ENCODE results near the gene FGD5.

FGD5 gene

DNA sequence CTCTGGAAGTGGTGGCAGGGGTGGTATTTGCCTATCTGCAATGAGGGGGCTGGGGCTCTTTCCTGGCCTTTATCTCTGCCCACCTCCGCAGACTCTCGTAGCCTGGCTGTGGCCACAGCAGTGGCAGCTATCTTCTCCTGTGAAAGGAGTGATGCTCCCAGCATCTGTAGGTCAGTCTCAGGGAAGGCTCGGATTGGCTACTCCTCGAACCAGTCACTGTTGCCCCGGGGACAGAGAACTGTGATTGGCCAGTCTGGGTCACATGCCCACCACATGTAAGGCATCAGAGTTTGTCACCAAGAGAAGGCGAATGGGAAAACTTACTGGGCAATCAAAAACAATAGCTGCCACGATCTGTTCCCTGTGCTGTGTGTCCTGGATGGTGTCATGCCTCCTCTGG lies 30.1 kb upstream of the FGD5 start:
- no peak for DNase-seq

DNA sequence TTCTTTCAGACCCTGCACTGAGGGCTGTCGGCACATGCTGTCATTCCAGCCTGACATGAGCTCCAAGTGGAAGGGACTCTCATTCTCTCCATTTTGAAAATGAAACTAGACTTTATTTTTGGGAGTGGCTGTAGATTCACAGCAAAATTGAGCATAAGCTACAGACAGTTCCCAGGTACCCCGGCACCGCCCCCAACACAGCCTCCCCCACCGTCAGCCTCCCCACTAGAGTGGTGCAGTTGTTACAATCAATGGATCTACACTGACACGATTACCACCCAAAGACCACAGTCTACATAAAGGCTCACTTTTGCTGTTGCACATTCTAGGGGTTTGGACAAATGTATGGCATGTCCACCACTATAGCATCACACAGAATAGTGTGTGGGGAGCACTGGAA lies 29.5 kb upstream of the FGD5 start:
- DNase-seq, result no peak

DNA sequence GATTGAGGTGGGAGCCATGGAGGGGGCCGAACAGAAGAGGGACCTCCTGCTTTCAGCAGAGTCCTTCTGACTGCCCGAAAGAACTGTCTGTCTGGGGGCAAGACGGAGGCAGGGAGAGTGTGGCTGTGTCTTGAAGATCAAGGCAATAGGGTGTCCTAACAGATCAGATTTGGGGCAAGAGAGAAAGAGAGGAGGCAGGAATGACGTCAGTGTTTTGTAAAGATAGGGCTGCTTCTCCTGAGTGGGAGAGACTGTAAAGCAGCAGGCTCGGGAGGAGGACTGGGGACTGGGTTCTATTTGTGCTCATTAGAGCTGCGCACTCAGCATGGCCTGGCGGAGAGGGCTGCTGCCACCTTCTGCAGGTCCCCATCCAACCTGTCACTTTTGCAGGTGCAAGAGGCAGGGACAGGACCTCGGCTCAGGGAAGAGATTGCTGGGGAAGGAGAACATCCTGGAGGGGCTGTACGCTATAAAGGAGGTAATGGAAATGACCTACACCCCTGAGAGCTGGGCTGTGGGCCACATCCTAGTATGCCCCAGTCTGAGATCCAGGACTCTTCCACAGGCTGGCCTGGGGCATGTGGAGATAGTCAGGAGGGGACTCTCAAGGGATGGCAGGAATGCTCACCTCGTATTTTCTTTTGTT lies 29.0 kb upstream of the FGD5 start:
- DNase-seq, result no peak

DNA sequence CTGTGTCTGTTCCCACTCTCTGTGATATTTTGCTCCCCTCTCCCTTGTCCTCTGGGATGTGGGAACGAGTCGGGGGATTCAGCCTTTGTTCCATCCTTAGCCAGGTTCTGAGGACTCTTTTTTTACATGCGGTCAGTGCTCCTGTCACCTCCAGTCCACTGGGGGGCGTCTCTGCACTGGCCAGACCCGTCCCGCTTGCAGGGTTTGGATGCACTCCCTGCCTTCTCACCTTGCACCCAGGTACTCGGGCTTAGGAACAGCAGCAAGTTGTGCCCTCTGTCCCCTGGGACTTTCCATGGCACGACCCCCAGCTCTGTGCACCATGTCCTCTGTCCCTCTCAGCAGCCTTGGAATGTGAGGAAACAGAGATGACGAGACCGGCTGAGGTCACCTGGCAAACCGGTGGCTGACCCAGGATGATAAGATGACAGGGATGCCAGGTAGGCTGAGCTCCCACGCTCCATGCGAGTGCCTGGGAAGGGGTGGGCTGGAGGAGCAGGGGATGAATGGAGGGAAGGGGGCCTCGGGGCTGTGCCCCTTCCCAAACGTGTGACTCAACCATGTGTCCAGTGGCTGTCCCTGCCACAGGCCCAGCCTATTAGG lies 27.3 kb upstream of the FGD5 start:
- DNase-seq, result peak; percentile 38 to 53

DNA sequence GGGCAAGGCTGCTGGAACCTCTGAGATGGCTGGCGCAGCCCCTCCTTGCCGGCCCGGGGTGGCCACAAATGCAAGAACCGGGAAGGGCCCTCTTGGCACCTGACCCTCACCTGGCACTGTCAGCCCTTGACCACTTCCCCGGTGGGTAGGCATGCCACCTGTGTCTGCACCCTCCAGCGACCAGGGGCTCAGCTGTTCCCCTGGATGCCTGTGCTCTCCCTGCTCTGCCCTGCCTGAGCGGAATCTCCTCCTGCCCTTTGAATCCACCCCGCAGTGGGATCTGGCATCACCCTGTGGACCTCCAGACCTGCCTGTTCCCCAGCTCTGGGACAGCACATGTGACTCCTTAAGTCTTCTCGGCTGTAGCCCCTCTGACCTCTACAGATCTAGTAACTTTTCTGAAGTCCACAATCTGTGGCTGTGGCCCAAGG lies 26.1 kb upstream of the FGD5 start:
- DNase-seq, result no peak

DNA sequence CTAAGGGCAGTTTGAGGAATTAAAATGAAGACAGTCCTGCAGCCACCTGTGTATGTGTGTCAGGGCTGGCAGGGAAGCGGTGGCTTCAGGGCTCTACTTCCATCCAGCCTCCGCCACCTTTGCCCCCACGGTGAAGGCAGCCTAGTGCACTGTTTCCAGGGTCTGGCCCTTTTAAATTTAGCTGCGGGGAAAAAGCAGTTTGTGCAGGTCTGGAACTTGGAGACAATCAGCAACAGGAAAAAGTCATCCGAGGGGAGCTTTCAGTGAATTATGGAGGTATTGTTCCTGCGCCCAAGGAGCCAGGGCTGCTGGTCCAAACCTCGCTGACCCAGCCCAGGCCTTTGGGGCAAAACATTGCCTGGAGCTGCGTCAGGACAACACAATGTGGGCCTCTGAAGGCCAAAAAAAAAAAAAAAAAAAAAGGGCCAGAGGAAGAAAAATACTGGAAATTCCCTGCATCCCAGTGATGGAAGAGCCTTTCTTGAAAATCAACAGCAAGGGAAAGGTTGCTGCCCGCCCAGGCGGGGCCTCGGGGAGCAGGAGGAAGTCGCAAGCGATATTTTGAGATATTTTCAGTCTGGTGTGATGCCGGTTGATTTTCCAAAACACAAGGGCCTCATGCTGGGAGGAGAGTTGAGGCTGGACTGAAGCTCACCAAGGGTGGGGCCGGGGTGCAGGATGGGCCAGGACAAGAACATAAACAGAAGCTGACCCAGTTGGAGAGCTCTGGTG lies 25.5 kb upstream of the FGD5 start:
- DNase-seq, result no peak

DNA sequence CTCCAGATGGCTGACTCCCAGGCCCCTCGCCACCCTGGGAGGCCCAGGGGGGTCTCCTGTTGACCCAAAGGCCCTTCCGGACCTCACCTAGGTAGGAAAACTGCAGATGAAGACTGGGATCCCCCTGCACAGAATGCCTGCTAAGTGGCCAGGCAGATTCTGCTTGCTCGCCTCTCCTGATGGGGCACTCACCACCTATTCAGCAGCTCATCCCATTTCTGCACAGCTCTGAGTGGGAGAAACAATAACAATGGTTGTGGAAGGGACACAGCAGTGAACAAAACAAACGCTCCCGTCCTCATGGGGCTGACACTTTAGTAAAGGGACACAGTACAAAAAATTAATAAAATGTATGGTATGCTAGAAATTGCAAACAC lies 24.9 kb upstream of the FGD5 start:
- DNase-seq, result no peak

DNA sequence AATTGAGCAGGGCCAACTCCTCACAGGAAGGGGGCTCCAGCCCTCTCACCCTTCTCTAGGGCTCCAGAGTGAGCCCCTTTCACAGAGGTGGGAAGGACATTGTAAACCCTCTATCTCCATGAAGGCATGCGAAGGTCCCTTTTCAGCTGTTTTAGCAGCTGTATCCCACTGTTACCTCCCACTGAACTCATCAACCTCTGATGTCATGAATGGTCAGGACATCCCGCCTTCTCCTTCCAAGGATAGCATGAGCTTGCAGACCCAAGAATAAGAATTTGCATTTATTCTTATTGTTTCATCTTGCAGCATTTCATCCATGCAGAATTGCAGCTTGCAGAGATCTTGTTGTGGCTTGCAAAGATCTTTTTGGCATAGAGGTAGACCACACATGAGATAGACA lies 24.3 kb upstream of the FGD5 start:
- DNase-seq, result no peak

DNA sequence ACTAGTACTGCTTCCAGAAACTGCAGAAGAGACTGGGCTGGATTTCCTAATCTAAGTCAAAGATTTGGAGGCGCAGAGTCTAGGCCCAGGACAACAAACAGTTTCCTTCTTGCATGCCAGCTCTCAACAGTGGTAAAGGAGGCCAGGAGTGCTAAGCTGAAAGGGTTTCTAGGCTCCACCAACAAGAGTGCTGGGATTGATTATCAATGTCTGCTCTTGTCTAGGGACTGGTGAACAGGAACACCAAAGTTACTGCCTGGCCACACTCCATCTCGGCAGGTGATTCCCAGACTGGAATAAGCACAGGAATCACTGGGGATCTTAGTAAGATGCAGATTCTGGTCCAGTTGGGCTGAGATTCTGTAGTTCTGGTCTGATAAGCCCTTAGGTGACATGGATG lies 22.8 kb upstream of the FGD5 start:
- no peak for DNase-seq

DNA sequence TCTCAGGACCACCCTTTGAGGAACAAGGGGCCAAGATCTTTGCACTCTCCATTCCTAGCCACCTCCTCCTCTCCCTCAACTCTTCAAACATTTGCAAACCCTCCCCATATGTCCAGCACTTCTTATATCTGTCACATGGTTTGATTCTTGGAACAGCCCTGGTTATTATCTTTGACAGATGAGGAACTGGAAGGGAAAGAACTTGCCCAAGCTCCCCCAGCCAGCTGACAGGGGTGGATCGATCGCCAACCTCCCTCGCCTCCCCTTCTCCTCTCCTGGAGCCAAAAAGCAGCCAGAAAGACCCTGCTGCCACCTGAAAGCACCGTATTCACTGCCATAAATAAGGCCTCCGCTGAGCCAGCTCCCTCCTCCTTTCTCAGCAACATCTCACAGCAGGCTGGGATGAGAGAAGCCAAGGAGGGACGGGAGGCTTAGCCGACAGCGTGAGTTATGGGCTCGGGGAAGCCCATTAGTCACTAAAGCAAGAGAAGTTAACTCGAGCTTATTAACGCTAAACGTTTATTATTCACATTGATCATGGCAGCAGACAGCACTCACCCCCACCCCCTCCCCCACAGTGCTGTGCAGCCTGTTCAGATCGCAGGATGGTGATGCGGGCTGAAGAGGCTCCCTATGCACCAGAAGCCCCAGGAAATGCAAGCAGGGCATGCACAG lies 22.2 kb upstream of the FGD5 start:
- no peak for DNase-seq

DNA sequence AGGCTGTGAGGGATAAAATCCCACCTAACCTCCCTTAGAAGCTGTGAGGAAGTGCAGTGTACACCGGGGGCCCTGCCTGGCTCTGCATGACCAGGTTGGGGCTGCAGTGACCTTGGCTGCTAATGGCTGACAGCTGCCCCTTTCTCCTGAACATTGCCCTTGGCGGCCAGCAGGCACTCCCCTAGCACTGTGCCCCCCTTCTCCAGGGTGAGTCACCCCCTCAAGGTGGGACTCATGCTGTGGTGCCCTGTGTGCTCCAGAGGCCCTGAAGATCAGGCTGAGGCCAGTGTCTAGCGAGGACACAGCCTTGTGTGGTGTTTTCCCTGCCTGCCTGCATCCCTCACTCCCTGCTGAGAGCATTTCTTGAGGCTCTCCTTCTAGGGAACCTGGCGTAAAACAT lies 21.0 kb upstream of the FGD5 start:
- DNase-seq, result no peak

DNA sequence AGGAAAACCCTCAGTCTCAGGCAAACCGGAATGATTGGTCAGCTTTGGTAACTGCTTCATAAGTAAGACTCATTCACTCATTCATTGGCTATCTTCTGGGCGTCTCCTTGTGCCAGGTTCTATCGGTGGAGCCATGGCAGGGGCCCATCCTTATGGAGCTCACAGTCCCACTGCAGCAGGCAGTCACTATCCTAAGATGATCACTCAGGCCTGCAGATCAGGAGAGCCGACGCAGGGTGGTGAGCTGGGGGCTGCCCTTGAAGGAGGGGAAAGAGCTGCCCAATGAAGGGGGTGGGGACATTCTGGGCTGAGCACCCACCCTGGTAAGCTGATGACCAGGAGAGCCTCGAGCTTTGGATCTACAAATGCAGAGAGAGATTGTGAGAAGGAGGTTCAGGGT lies 20.5 kb upstream of the FGD5 start:
- DNase-seq, result no peak

DNA sequence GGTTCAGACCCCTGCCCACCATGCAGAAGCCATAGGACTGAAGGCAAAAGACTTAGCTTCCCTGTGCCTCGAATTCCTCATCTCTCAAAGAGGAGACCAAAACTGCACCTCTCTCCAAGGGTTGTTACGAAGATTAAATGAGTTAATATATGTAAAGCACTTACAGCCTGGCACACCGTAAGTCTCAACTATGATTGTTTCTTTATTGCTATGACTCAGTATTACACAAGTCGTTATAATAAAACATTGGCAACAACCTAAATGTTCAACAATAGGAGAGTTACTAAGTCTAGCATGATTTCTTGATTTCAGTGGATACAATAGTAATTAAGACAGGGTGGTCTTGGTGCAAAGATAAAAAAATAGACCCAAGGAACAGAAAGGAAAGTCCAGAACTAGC lies 19.6 kb upstream of the FGD5 start:
- DNase-seq, result no peak

DNA sequence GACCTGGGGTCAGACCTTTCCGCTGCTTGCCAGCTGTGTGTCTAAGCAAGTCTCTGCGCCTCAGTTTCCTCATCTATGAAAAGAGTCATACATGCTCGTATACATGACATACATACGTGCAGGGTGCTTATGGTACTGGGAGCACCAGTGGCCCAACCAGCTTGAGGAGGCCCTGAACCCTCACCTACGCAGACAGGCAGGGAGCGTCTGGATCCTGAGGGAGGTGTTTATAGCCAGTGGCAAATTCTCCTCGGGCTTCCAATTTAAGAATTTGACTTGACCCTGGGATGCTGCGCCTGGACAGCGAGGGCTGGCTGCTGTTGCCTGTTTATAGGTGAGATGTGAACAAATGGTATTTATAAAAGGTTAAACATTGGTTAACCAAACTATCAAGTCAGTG lies 17.7 kb upstream of the FGD5 start:
- no peak for DNase-seq

DNA sequence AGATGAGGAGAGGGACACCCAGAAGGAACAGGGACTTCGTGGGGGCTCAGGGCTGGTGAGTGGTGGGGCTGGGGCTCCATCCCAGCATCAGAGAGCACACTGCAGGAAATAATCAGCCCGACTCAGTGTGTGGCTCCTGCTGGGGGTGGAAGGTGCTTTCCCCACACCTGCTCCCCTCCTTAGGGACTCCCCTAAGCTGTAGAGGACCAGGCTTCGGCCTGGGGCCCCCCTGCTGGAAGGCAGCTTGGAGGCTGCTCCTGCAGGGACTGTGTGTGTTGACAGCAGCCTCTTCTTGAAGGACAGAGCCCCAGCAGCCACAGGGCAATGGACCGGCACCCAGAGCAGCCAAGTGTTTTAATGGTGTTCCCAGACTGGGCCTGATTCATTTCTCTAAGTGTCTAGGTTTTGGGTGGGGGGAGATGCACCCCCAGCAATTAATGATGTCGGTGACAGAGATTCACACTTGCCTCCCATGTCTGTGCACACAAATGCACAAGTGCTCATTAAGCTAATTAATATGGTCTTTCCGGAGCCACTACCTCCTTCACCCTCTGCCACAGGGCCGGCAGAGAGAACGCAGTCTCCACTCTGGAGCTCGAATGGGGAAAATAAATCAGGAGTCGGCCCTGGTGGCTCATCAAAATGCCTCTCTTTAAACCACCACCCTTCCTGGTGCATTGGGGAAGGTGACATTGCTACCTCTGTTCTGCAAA lies 16.9 kb upstream of the FGD5 start:
- DNase-seq, result no peak

DNA sequence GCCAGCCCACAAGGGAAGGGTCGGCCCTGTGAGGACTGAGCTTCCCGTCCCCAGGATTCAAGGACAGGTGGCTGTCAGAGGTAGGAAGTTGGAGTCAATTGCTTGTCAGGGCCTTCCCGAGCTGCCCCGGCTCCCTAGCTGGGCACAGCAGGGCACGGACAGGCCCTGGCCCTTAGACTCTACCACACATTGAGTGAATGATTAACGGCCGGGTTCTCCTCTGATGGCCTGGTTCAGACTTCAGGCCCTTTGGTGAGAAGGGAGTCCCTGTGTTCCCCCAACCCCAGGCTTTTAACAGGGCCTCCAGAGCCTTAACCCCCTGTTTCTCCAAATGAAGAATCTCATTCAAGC lies 16.4 kb upstream of the FGD5 start:
- no peak for DNase-seq

DNA sequence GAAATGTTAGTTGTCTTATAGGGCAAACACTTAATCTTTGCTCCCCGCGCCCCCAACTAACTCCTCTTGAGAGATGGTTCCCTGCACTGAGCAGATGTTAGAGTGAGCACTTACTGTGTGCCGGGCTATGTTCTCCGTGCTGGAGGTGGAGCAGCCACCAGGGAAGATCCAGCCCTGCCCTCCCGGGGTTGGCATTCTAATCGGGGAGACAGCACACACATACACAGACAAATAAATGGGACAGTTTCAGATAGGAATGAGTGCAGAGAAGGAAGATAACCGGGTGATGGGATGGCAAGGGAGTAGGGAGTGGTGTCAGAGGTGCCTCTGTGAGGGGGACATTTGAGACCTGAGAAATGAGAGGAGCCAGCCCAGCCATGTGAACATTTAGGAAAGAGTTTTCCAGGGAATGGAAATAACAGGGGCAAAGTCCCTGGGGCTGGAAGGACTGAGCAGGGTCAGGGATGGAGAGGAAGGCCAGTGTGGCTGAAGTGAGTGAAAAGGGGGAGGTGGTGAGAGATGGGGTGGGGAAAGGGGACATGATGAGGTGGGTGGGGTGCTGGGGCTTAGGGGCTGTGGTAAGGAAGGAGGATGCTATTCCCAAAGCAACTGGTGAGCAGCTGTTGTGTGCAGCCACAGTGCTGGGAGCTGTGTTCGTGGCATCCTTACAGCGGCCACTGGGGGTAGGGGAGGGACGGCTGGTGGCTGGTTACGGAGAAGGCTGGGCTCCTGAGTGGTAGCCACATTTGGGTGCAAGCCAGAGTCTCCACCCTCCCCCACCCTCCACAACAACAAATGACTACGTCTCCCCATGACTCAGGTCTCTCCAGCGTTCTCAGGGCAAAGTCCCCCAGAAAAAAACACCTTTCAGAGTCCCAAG lies 15.4 kb upstream of the FGD5 start:
- DNase-seq, result no peak

DNA sequence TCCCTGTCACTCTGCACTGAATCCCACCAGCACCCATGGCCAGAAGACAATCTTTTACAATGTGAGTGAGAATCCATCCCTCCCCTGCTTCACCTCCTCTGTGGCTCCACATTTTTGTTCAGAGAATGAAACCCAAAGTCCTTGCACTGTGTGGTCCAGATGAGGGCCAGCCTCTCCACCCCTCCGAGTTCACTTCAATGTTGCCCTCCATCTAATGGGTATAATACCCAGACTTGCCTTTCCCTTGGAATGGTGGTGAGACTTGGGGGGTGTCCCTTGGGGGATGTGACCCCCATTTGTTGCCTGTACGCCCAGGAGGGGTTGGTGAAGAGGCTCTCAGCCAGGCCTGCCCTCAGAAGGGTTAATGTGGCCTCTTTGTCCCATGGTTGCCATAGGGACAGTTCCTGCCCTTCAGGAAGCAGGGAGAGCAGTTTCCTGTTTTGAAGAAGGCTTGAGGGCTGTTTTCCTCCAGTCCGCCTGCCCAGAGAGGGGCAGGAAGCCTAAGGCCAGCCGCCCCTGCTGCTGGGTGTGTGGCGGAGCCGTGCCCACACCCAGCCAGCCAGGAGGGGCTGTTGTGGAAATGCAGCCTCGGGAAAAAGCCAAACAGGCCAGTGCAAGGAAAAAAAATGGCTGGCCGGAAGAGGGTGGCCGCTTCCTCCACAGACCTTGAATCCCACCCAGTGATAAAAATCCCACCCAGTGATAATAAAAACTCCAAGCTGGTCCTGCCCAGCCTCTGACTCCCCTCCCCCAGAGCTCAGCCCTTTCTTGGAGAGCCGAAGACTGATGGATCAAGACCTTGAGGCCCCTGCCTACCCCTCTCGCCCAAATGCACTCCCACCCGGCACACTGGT lies 14.6 kb upstream of the FGD5 start:
- DNase-seq, result no peak

DNA sequence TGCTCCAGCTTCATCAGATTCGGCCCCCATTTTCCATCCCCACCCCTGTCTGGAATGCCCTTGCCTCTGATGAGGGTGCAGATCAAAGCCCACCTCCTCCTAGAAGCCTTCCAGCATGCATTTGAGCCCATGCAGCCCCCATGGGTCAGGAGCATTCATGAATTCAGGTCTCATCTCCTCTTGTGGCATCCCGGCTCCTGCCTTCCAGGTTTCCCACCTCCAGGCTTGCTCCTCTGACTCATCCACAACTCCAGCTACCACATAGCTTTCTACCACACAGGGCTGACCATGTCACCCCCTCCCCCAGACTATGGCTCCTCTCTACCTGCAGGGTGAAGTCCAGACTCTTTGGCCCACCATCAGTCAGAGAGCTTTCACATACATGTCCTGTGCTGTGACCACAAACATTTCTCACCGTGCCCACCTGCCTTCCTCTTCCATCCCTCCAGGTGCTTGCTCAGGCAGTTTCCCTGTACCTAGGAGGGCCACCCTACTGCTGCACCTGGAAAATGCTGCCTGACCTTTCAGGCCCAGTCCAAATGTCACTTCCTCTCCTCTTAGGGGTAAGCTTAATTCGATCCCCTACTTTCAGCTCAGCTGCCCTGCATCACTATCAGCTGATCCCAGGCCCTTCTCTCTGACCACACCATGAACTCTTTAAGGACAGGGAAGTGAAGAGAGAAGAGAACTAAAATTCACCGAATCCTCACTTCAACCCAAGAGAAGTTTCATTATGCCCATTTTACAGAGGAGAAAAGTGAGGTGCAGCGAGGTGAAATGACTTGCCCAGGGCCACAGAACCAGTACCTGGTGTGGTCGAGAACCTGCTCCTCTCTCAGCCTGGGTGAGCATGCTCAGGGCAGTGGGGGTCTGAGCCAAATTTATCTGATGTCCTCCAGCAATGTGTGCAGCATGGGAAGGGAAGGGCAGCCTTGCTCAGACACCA lies 13.7 kb upstream of the FGD5 start:
- DNase-seq, result no peak

DNA sequence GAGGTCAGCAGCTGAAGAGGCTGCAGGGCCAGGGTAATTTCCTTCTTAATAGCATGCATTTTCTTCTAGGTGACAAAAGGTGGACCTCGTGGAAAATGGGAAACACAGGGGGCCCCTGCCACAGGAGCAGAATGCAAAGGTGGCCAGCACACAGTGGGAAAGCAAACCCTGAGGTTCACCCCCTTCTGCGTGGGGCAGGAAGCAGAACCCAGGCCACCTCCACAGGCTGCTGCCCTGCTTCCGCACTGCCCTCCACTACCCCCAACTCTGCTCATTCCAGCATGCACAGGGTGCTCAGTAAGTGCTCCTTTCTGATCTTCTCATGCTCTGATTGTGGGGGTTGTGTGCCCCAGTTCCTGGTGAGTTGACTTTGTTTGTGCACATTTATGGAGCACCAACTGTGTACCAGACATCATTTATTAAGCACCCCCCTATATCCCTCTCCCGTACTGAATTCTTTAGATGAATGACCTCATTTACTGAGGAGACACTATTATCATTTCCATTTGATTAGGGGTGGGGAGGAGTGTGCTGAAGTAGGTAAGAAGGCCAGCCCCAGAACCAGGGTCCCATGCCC lies 12.7 kb upstream of the FGD5 start:
- DNase-seq, result no peak

All from activated CD4-positive, alpha-beta T cell treated with anti-CD3 and anti-CD28 coated beads for 4 hours (primary cell).